Pancreas (tissue), 10 donors: ENCODE results near the gene RDH8. TPM values are rescaled to one million over a fixed set of nuclear protein-coding genes. Genes with fewer than 3 reads are reported as not detected.

ENCODE experiments used
- ATAC-seq, 4 donors: fragments of 200-7000 bp; cut with Tn5 transposase; one replicate each; pipeline versions ENCODE4 v1.8.0 to v1.9.1; 2020; ENCODE audit warnings: mild to moderate bottlenecking in 4 of 4, moderate library complexity in 4 of 4
- DNase-seq, 6 donors: peaks; one replicate each; pipeline ENCODE4 v3.0.0-alpha.2; 2020
- FAIRE-seq: peaks from 2 replicates; lab custom pipeline; 2012; peaks lifted over from hg19 to GRCh38; lab: Jason Lieb, UNC
- H3K27ac ChIP-seq, 4 donors: fragments of 200-600 bp; sonication (generic); 1 replicate in 3 of 4; 2 replicates in 1 of 4; pipeline versions ENCODE4 v1.5.0 to v1.8.0; 2020
- H3K27me3 ChIP-seq, 4 donors: fragments of 200-600 bp; one replicate each; pipeline ENCODE4 v1.8.0; 2021
- H3K36me3 ChIP-seq, 3 donors: fragments of 200-600 bp; sonication (generic) in 1 of 3; one replicate each; pipeline versions ENCODE4 v1.5.0 to v1.8.0; 2020 to 2021
- H3K4me1 ChIP-seq, 3 donors: fragments of 200-600 bp; one replicate each; pipeline ENCODE4 v1.8.0; 2021
- H3K4me3 ChIP-seq, 4 donors: fragments of 200-600 bp; sonication (generic) in 2 of 4; one replicate each; pipeline versions ENCODE4 v1.5.0 to v1.8.0; 2020 to 2021
- H3K9me3 ChIP-seq, 4 donors: fragments of 200-600 bp; one replicate each; pipeline ENCODE4 v1.8.0; 2021
- CTCF ChIP-seq, 4 donors: fragments of 200-600 bp; sonication (generic) in 3 of 4; IDR thresholded peaks; one replicate each; pipeline versions ENCODE4 v1.5.0 to v1.8.0; 2021; ENCODE audit warnings: antibody characterized with exemption in 4 of 4
- WGBS, 2 donors: extraction: QIAGEN DNeasy Blood & Tissue Kit; methylation state at CpG; one replicate each; pipeline ENCODE4 v1.1.7; 2013; 5-methylcytosine and 5-hydroxymethylcytosine counted together
- intact Hi-C, 3 donors: fragments of 100-400 bp; cut with DNase I; formaldehyde crosslinking; loops; one replicate each; pipeline versions ENCODE4 v1.11.1 to v1.14.2; 2022
- polyA plus RNA-seq, 2 donors: library from polyadenylated mRNA; stranded (reverse); fragments of 200-250 nt; gene quantifications; one replicate each; pipeline ENCODE4 v1.2.3, GENCODE V29; 2013
- total RNA-seq, 6 donors: library from RNA; stranded (reverse); fragmentation: NEBNext Ultra II Directional in 4 of 6; extraction: Animal tissue kit (Norgen Biotek cat#: 25700) in 4 of 6; gene quantifications; one replicate each; pipeline versions ENCODE4 v1.2.1 to v1.2.4, GENCODE V29; 2021 to 2023
- donor health status: healthy with polysubstance abuse.
- donor health status: DM: no; HTN: no; CAD: no; lungs with moderate emphysema.
- donor health status: DM: no; HTN: no; CAD: no.
- donor health status: control.
- donor health status: control.
- donor health status: Bipolar disorder and iron deficiency.
- donor health status: DM: yes; HTN: yes; CAD: no.
- donor health status: DM: no; HTN: no; CAD: no.
- donor health status: DM: no; HTN: no; CAD: no.
- donor health status: DM: yes; HTN: yes; CAD: no.

RDH8 gene
- total and polyA plus RNA-seq, 8 donors = not detected

GRCh38 chr19:10003271-10003670, 10.0 kb upstream of the RDH8 start:
- 50 to 59% methylated on average over 5 to 6 of the region's 6 CpGs for WGBS, 2 donors
- DNase-seq (no peak), FAIRE-seq (no peak), ATAC-seq (no peak)
- Histone ChIP-seq H3K4me1 (peaks cover 0 to under 1% (median 0%) of the 10 kb centered on the region in 3 donors), H3K36me3 (no peaks in the 10 kb centered on the region), H3K9me3 (no peaks in the 10 kb centered on the region), H3K27ac (no peak overlapping the region), H3K4me3 (no peak overlapping the region), H3K27me3 (no peaks in the 10 kb centered on the region)
- intact Hi-C loops = no loop called here
- TF ChIP-seq CTCF (IDR thresholded peaks at IDR 0.05) = no peak

- TF ChIP-seq CTCF (IDR thresholded peaks at IDR 0.05) = no peak
- DNase-seq = no peak
- intact Hi-C loops = no loop called here
- no peak for ATAC-seq
- H3K27me3 ChIP-seq = no peaks in the 10 kb centered on the region
- no peak overlapping the region for H3K27ac ChIP-seq
- H3K36me3 ChIP-seq = no peaks in the 10 kb centered on the region
- 80 to 81% methylated on average over 9 of the region's 9 CpGs for WGBS, 2 donors
- H3K4me3 ChIP-seq = no peak overlapping the region
- H3K4me1 ChIP-seq = peaks cover 0 to 6% (median 5%) of the 10 kb centered on the region in 3 donors
- no peak for FAIRE-seq
- H3K9me3 ChIP-seq = no peaks in the 10 kb centered on the region
These were observed 8.7 kb upstream of the RDH8 start for GRCh38 chr19:10004617-10005016.

- no peak for FAIRE-seq
- Histone ChIP-seq H3K4me1 (peaks cover 0 to 7% (median 6%) of the 10 kb centered on the region in 3 donors), H3K9me3 (no peaks in the 10 kb centered on the region), H3K36me3 (no peaks in the 10 kb centered on the region), H3K27ac (no peak overlapping the region), H3K27me3 (peaks cover 0 to 3% (median 0%) of the 10 kb centered on the region in 4 donors), H3K4me3 (no peak overlapping the region)
- ATAC-seq = no peak
- no peak for TF ChIP-seq CTCF (IDR thresholded peaks at IDR 0.05)
- intact Hi-C loops = no loop called here
- WGBS, 2 donors = 68 to 75% methylated on average over 16 to 17 of the region's 17 CpGs
- DNase-seq = no peak
These were observed 7.5 kb upstream of the RDH8 start for GRCh38 chr19:10005632-10006334.

- Histone ChIP-seq H3K4me3 (no peak overlapping the region), H3K36me3 (no peaks in the 10 kb centered on the region), H3K27me3 (peaks cover 0 to 8% (median 0%) of the 10 kb centered on the region in 4 donors), H3K4me1 (peaks cover 0 to 7% (median 6%) of the 10 kb centered on the region in 3 donors), H3K9me3 (no peaks in the 10 kb centered on the region), H3K27ac (no peak overlapping the region)
- intact Hi-C loops = no loop called here
- FAIRE-seq (no peak), DNase-seq (peak in 1 of 6 donors; percentile 33), ATAC-seq (peak in 1 of 4 donors; percentile 27)
- no peak for TF ChIP-seq CTCF (IDR thresholded peaks at IDR 0.05)
- WGBS, 2 donors = 55 to 60% methylated on average over 7 of the region's 7 CpGs
These were observed 7.0 kb upstream of the RDH8 start for GRCh38 chr19:10006335-10006708.

- ATAC-seq = no peak
- Histone ChIP-seq H3K4me3 (no peak overlapping the region), H3K36me3 (no peaks in the 10 kb centered on the region), H3K4me1 (peaks cover 0 to 7% (median 6%) of the 10 kb centered on the region in 3 donors), H3K9me3 (no peaks in the 10 kb centered on the region), H3K27ac (no peak overlapping the region), H3K27me3 (peaks cover 0 to 14% (median 0%) of the 10 kb centered on the region in 4 donors)
- no peak for TF ChIP-seq CTCF (IDR thresholded peaks at IDR 0.05)
- no peak for DNase-seq
- FAIRE-seq = no peak
- intact Hi-C loops = no loop called here
These were observed 6.4 kb upstream of the RDH8 start for GRCh38 chr19:10006752-10007323.
